ENCODE data around the gene CENPX. TPM values are rescaled to one million over a fixed set of nuclear protein-coding genes. Genes with fewer than 3 reads are reported as not detected.

CENPX gene
- total and polyA plus RNA-seq, 2 experiments from 2014 or later: 58.2 to 83.2 TPM

DNA sequence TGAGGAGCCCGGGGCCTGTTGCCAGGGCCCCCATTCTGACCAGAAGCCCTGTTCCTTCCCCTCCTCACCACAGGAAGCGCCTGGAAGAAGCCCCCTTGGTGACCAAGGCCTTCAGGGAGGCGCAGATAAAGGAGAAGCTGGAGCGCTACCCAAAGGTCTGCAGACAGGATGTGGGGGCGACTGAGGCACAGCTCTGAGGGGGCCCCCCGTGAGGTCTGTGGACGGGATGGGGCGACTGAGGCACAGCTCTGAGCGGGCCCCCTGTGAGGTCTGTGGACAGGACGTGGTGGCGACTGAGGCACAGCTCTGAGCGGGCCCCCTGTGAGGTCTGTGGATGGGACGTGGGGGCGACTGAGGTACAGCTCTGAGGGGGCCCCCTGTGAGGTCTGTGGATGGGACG lies 13.3 kb downstream of the CENPX start:
- no peaks in the 10 kb centered on the region for H3K27me3 ChIP-seq
- TF ChIP-seq EZH2 (IDR thresholded peaks at IDR 0.05; ENCODE audit: borderline replicate concordance) (no peak), EZH2phosphoT487 (IDR thresholded peaks at IDR 0.05; ENCODE audit: low read depth, severe bottlenecking, unreplicated experiment) (no peak)
- TF ChIP-seq, protein P1, sequence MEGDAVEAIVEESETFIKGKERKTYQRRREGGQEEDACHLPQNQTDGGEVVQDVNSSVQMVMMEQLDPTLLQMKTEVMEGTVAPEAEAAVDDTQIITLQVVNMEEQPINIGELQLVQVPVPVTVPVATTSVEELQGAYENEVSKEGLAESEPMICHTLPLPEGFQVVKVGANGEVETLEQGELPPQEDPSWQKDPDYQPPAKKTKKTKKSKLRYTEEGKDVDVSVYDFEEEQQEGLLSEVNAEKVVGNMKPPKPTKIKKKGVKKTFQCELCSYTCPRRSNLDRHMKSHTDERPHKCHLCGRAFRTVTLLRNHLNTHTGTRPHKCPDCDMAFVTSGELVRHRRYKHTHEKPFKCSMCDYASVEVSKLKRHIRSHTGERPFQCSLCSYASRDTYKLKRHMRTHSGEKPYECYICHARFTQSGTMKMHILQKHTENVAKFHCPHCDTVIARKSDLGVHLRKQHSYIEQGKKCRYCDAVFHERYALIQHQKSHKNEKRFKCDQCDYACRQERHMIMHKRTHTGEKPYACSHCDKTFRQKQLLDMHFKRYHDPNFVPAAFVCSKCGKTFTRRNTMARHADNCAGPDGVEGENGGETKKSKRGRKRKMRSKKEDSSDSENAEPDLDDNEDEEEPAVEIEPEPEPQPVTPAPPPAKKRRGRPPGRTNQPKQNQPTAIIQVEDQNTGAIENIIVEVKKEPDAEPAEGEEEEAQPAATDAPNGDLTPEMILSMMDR (IDR thresholded peaks at IDR 0.05; ENCODE audit: poor library complexity): no peak
- H3K9me3 ChIP-seq (ENCODE audit: low read depth): no peaks in the 10 kb centered on the region
- WGBS (ENCODE audit: low lambda C conversion rate, missing lambda C conversion rate): 97% methylated on average over 15 of the region's 15 CpGs
- H3K4me1 ChIP-seq (ENCODE audit: insufficient read depth): peaks cover 12% of the 10 kb centered on the region
- H3K4me2 ChIP-seq: no peak overlapping the region
- DNase-seq (ENCODE audit: low spot score): no peak
- H3K9me2 ChIP-seq (replicated peaks; ENCODE audit: insufficient read depth): no peaks in the 10 kb centered on the region
- no peaks in the 10 kb centered on the region for H4K20me1 ChIP-seq (ENCODE audit: insufficient read depth, poor library complexity, severe bottlenecking)
- H2AFZ ChIP-seq: no peak overlapping the region
- no peaks in the 10 kb centered on the region for H3K79me2 ChIP-seq
- no peak overlapping the region for H3K27ac ChIP-seq
- no peaks in the 10 kb centered on the region for H3K36me3 ChIP-seq (replicated peaks; ENCODE audit: insufficient read depth, low read depth)
- H3K4me3 ChIP-seq: no peak overlapping the region

DNA sequence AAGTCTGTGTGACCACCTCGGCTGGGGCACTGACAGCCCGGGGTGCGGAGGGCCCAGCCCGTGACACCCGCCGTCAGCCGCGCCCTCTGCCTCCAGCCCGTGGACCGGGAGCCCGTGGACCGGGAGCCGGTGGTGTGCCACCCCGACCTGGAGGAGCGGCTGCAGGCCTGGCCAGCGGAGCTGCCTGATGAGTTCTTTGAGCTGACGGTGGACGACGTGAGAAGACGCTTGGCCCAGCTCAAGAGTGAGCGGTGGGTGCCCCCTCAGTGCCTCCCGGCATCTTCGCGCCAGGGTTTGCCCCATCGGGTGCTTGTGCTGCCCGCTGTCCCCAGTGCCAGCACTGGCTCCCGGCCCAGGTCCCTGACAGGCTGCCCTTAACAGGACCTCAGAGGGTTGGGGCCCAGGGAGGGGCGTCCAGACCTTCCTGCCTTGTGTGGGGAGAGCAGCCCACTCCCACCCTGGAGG lies 13.7 kb downstream of the CENPX start:
- TF ChIP-seq EZH2phosphoT487 (IDR thresholded peaks at IDR 0.05; ENCODE audit: low read depth, severe bottlenecking, unreplicated experiment) (no peak), EZH2 (IDR thresholded peaks at IDR 0.05; ENCODE audit: borderline replicate concordance) (no peak)
- TF ChIP-seq, protein P1 (IDR thresholded peaks at IDR 0.05; ENCODE audit: poor library complexity): no peak
- Histone ChIP-seq H3K27ac (no peak overlapping the region), H3K9me2 (replicated peaks; ENCODE audit: insufficient read depth) (no peaks in the 10 kb centered on the region), H3K36me3 (replicated peaks; ENCODE audit: insufficient read depth, low read depth) (no peaks in the 10 kb centered on the region), H2AFZ (no peak overlapping the region), H3K27me3 (no peaks in the 10 kb centered on the region), H3K4me1 (ENCODE audit: insufficient read depth) (peaks cover 16% of the 10 kb centered on the region), H4K20me1 (ENCODE audit: insufficient read depth, poor library complexity, severe bottlenecking) (no peaks in the 10 kb centered on the region), H3K79me2 (no peaks in the 10 kb centered on the region), H3K4me3 (no peak overlapping the region), H3K9me3 (ENCODE audit: low read depth) (no peaks in the 10 kb centered on the region), H3K4me2 (no peak overlapping the region)
- 98% methylated on average over 18 of the region's 28 CpGs for WGBS (ENCODE audit: low lambda C conversion rate, missing lambda C conversion rate)
- DNase-seq (ENCODE audit: low spot score): no peak

- Histone ChIP-seq H3K79me2 (no peaks in the 10 kb centered on the region), H3K36me3 (replicated peaks; ENCODE audit: insufficient read depth, low read depth) (no peaks in the 10 kb centered on the region)
- WGBS (ENCODE audit: low lambda C conversion rate, missing lambda C conversion rate): 92% methylated on average over 22 of the region's 26 CpGs
Measured at GRCh38 chr17:82008258-82008940, 14.3 kb downstream of the CENPX start.

More at GRCh38 chr17:82008258-82008940, 14.3 kb downstream of the CENPX start:
- TF ChIP-seq, protein P1 (IDR thresholded peaks at IDR 0.05; ENCODE audit: poor library complexity): no peak
- TF ChIP-seq EZH2 (IDR thresholded peaks at IDR 0.05; ENCODE audit: borderline replicate concordance) (no peak), EZH2phosphoT487 (IDR thresholded peaks at IDR 0.05; ENCODE audit: low read depth, severe bottlenecking, unreplicated experiment) (no peak)
- no peak for DNase-seq (ENCODE audit: low spot score)
- Histone ChIP-seq H3K27ac (no peak overlapping the region), H3K9me2 (replicated peaks; ENCODE audit: insufficient read depth) (no peaks in the 10 kb centered on the region), H2AFZ (no peak overlapping the region), H3K4me3 (no peak overlapping the region), H3K4me2 (no peak overlapping the region), H4K20me1 (ENCODE audit: insufficient read depth, poor library complexity, severe bottlenecking) (no peaks in the 10 kb centered on the region), H3K9me3 (ENCODE audit: low read depth) (no peaks in the 10 kb centered on the region), H3K4me1 (ENCODE audit: insufficient read depth) (peaks cover 21% of the 10 kb centered on the region), H3K27me3 (no peaks in the 10 kb centered on the region)
